HFF-Myc (cell line): ENCODE data around the gene MCCC1.

Experiments
- DNase-seq: peaks from one replicate; pipeline ENCODE4 v3.0.0-alpha.2; 2011; ENCODE audit warnings: low read depth; ENCODE audit errors: extremely low read depth
- H3K4me3 ChIP-seq: replicated peaks from 2 replicates; pipeline ENCODE4 v1.5.1; 2011; ENCODE audit warnings: low read depth, mild to moderate bottlenecking, control low read depth, low read length
- CTCF ChIP-seq: IDR thresholded peaks from 2 replicates; pipeline ENCODE4 v1.5.1; 2012; ENCODE audit warnings: mild to moderate bottlenecking, low read depth, low read length, control low read depth; ENCODE audit errors: missing control alignments

MCCC1 gene

GRCh38 chr3:183032880-183033555, 66.3 kb downstream of the MCCC1 start:
- TF ChIP-seq CTCF: no peak
- no peak for DNase-seq
- no peak overlapping the region for H3K4me3 ChIP-seq

- no peak overlapping the region for H3K4me3 ChIP-seq
- DNase-seq: no peak
- no peak for TF ChIP-seq CTCF
Observed at GRCh38 chr3:183031826-183032225, 67.5 kb downstream of the MCCC1 start.

GRCh38 chr3:183028416-183028815, 70.9 kb downstream of the MCCC1 start:
- H3K4me3 ChIP-seq: no peak overlapping the region
- TF ChIP-seq CTCF: no peak

GRCh38 chr3:183027276-183027675, 72.0 kb downstream of the MCCC1 start:
- no peak for DNase-seq
- H3K4me3 ChIP-seq: no peak overlapping the region
- no peak for TF ChIP-seq CTCF

More at GRCh38 chr3:183028416-183028815, 70.9 kb downstream of the MCCC1 start:
- no peak for DNase-seq

GRCh38 chr3:183022936-183023516, 76.3 kb downstream of the MCCC1 start:
- DNase-seq: no peak
- H3K4me3 ChIP-seq: no peak overlapping the region
- TF ChIP-seq CTCF: no peak

- H3K4me3 ChIP-seq: no peak overlapping the region
- no peak for TF ChIP-seq CTCF
- DNase-seq: no peak
Observed at GRCh38 chr3:183018421-183019192, 80.7 kb downstream of the MCCC1 start.
